Suprapubic skin (tissue), 4 donors: ENCODE data around the gene TAS2R46. TPM values are rescaled to one million over a fixed set of nuclear protein-coding genes. Genes with fewer than 3 reads are reported as not detected.
"Not testable (repeated sequence)": the region's sequence is repeated elsewhere in the genome, so short reads cannot be mapped to it uniquely, and the experiment has no call there.

ENCODE experiments used
- DNase-seq, 2 donors: peaks; one replicate each; pipeline ENCODE4 v3.0.0-alpha.2; 2019; ENCODE audit warnings: low spot score in 2 of 2
- H3K27ac ChIP-seq: fragments of 200-600 bp; sonication (generic); one replicate; pipeline ENCODE4 v1.5.1; 2019
- H3K27me3 ChIP-seq: fragments of 200-600 bp; sonication (generic); one replicate; pipeline ENCODE4 v1.5.1; 2019
- H3K36me3 ChIP-seq: fragments of 200-600 bp; sonication (generic); one replicate; pipeline ENCODE4 v1.5.1; 2019
- H3K4me1 ChIP-seq: fragments of 200-600 bp; sonication (generic); one replicate; pipeline ENCODE4 v1.5.1; 2019
- H3K4me3 ChIP-seq: fragments of 200-600 bp; sonication (generic); one replicate; pipeline ENCODE4 v1.5.1; 2019; ENCODE audit warnings: mild to moderate bottlenecking
- H3K9me3 ChIP-seq: fragments of 200-600 bp; sonication (generic); one replicate; pipeline ENCODE4 v1.5.1; 2019
- EP300 ChIP-seq: sonication (generic); formaldehyde crosslinking; IDR thresholded peaks from one replicate; pipeline ENCODE4 v1.6.1; 2017; ENCODE audit warnings: antibody characterized with exemption
- POLR2A ChIP-seq, 2 donors: fragments of 450-650 bp; IDR thresholded peaks; one replicate each; pipeline ENCODE4 v1.6.1; 2017; ENCODE audit warnings: antibody characterized with exemption in 2 of 2, mild to moderate bottlenecking in 2 of 2, moderate library complexity in 2 of 2
- POLR2AphosphoS5 ChIP-seq, 3 donors: sonication (generic); formaldehyde crosslinking; IDR thresholded peaks; one replicate each; pipeline ENCODE4 v1.6.1; 2017; ENCODE audit warnings: antibody characterized with exemption in 3 of 3
- WGBS: methylation state at CpG from one replicate; pipeline ENCODE4 v1.1.5; 2018; 5-methylcytosine and 5-hydroxymethylcytosine counted together
- total RNA-seq, 4 donors: library from RNA; depleted of rRNA; stranded (reverse); fragments of >200 nt; gene quantifications; one replicate each; pipeline ENCODE4 v1.1.0, GENCODE V29; 2016
- TF ChIP-seq, protein P1 (sequence below), 2 donors: fragments of 200-600 bp in 1 of 2; fragments of 450-650 bp in 1 of 2; sonication (generic) in 1 of 2; IDR thresholded peaks; one replicate each; pipeline ENCODE4 v1.5.1; 2016 to 2019; ENCODE audit warnings: antibody characterized with exemption in 2 of 2, mild to moderate bottlenecking in 1 of 2, moderate library complexity in 1 of 2

TAS2R46 gene
- total RNA-seq, 4 donors from 2014 or later = 1.2 to 8.9 (median 2.0) TPM; not detected in 1

DNA sequence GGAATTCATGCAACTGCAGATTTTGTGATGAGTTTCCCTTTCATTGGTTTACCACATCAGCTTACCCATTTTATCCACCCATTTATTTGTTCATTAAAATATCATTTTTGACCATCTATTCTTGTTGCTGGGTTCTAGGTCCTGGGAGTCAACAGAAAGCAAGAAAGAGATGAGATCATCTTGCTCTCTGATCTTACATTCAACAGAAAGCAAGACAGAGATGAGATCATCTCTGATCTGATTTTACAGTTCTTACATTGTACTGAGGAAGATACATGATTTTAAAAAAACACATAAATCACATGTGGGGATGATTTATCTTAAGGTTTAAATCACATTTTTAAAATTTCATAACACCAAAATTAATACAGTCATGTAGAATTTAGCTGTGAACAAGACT is 2.3 kb downstream of the TAS2R46 start:
- no peaks in the 10 kb centered on the region for H3K4me1 ChIP-seq
- no peaks in the 10 kb centered on the region for H3K9me3 ChIP-seq
- no peak for DNase-seq
- TF ChIP-seq, protein P1, sequence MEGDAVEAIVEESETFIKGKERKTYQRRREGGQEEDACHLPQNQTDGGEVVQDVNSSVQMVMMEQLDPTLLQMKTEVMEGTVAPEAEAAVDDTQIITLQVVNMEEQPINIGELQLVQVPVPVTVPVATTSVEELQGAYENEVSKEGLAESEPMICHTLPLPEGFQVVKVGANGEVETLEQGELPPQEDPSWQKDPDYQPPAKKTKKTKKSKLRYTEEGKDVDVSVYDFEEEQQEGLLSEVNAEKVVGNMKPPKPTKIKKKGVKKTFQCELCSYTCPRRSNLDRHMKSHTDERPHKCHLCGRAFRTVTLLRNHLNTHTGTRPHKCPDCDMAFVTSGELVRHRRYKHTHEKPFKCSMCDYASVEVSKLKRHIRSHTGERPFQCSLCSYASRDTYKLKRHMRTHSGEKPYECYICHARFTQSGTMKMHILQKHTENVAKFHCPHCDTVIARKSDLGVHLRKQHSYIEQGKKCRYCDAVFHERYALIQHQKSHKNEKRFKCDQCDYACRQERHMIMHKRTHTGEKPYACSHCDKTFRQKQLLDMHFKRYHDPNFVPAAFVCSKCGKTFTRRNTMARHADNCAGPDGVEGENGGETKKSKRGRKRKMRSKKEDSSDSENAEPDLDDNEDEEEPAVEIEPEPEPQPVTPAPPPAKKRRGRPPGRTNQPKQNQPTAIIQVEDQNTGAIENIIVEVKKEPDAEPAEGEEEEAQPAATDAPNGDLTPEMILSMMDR (IDR thresholded peaks at IDR 0.05) = no peak
- TF ChIP-seq POLR2A (IDR thresholded peaks at IDR 0.05) = no peak
- no peak for TF ChIP-seq POLR2AphosphoS5 (IDR thresholded peaks at IDR 0.05)
- no peak for TF ChIP-seq EP300
- no peak overlapping the region for H3K27ac ChIP-seq
- H3K4me3 ChIP-seq = no peak overlapping the region
- H3K36me3 ChIP-seq = no peaks in the 10 kb centered on the region
- H3K27me3 ChIP-seq = no peaks in the 10 kb centered on the region

DNA sequence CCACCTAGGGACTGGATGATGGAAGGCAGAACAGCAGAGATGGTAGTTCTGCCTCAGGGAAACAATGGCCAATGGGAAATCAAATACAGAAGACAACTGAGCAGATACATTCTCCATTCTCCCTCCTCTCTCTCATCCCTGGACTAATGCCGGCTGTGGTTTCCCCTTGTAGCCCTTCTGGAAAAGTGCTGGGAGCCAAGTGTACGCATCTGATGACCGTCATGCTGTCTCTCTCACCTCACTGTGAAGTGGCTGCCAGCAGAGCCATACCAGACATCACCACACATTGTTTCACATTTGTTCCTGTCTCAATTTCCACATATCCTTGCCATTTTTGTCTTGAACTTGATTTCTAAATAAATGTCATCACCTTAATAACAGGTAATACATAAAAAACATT is 3.1 kb downstream of the TAS2R46 start:
- DNase-seq = no peak
- no peaks in the 10 kb centered on the region for H3K36me3 ChIP-seq
- no peak overlapping the region for H3K4me3 ChIP-seq
- H3K4me1 ChIP-seq = no peaks in the 10 kb centered on the region
- H3K9me3 ChIP-seq = no peaks in the 10 kb centered on the region
- no peaks in the 10 kb centered on the region for H3K27me3 ChIP-seq
- no peak overlapping the region for H3K27ac ChIP-seq
- no peak for TF ChIP-seq POLR2A (IDR thresholded peaks at IDR 0.05)
- no peak for TF ChIP-seq POLR2AphosphoS5 (IDR thresholded peaks at IDR 0.05)
- no peak for TF ChIP-seq EP300
- TF ChIP-seq, protein P1 (IDR thresholded peaks at IDR 0.05) = no peak
- 97% methylated on average over 3 of the region's 3 CpGs for WGBS

DNA sequence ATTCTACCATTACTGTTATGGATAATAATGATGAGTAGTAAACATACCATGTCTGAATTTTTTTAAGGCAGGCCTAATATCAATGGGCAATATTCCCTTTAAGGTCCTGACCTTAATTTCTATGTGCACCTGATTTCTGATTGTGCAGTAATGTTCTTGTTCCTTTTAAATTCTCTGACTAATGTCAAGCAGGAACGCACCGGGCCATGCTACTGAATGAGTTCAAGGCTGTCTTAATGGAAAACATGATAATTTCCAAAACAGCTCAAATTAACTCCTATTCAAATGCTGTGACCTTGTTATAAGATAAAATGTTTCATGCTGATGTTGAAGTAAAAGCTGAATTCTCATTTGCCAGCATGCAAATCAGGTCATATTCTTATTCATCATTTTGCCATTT is 6.8 kb downstream of the TAS2R46 start:
- H3K9me3 ChIP-seq = peaks cover 8% of the 10 kb centered on the region
- no peaks in the 10 kb centered on the region for H3K36me3 ChIP-seq
- no peaks in the 10 kb centered on the region for H3K4me1 ChIP-seq
- 98% methylated on average over 2 of the region's 2 CpGs for WGBS
- no peak overlapping the region for H3K27ac ChIP-seq
- TF ChIP-seq EP300 (no peak), POLR2A (IDR thresholded peaks at IDR 0.05) (no peak), POLR2AphosphoS5 (IDR thresholded peaks at IDR 0.05) (no peak)
- TF ChIP-seq, protein P1 (IDR thresholded peaks at IDR 0.05) = no peak
- DNase-seq = no peak
- no peak overlapping the region for H3K4me3 ChIP-seq
- H3K27me3 ChIP-seq = no peaks in the 10 kb centered on the region

GRCh38 chr12:11049806-11050531 is 12.1 kb downstream of the TAS2R46 start:
- 91% methylated on average over 7 of the region's 7 CpGs for WGBS

DNA sequence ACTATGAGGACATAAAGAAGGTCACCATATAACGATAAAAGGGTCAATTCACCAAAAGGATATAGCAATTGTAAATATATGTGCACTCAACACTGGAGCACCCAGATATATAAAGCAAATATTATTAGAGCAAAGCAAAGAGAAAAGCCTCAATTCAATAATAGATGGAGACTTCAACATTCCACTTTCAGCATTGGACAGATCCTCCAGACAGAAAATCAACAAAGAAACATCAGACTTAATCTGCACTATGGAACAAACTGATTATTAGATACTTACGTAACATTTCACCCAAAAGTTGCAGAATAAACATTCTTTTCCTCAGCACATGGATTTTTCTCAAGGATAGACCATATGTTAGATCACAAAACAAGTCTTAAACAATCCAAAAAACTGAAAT is 20.7 kb downstream of the TAS2R46 start:
- H3K4me1 ChIP-seq, H3K9me3 ChIP-seq, H3K27ac ChIP-seq, H3K27me3 ChIP-seq, H3K4me3 ChIP-seq, H3K36me3 ChIP-seq, DNase-seq: not testable (repeated sequence)
- 96% methylated on average over 2 of the region's 2 CpGs for WGBS

More at GRCh38 chr12:11049806-11050531, 12.1 kb downstream of the TAS2R46 start:
- H3K27me3 ChIP-seq, H3K4me3 ChIP-seq, H3K4me1 ChIP-seq, DNase-seq, H3K27ac ChIP-seq: not testable (repeated sequence)
- Histone ChIP-seq H3K36me3 (peaks cover 11% of the 10 kb centered on the region), H3K9me3 (peaks cover 12% of the 10 kb centered on the region)

GRCh38 chr12:11040162-11040561 is 21.9 kb downstream of the TAS2R46 start:
- DNase-seq = no peak
- H3K27me3 ChIP-seq = no peaks in the 10 kb centered on the region
- H3K27ac ChIP-seq = no peak overlapping the region
- no peaks in the 10 kb centered on the region for H3K9me3 ChIP-seq
- TF ChIP-seq EP300 (no peak), POLR2AphosphoS5 (IDR thresholded peaks at IDR 0.05) (no peak), POLR2A (IDR thresholded peaks at IDR 0.05) (no peak)
- TF ChIP-seq, protein P1 (IDR thresholded peaks at IDR 0.05) = no peak
- no peak overlapping the region for H3K4me3 ChIP-seq
- H3K4me1 ChIP-seq = no peaks in the 10 kb centered on the region
- WGBS = 67% methylated on average over 1 of the region's 1 CpG
- H3K36me3 ChIP-seq = peaks cover 4% of the 10 kb centered on the region
